Sigmoid colon (tissue), 7 donors: Measurements from ENCODE around the gene MED29. TPM values are rescaled to one million over a fixed set of nuclear protein-coding genes. Genes with fewer than 3 reads are reported as not detected.

Experiments used
- DNase-seq: peaks from one replicate; pipeline ENCODE4 v3.0.0-alpha.2; 2019
- H3K27ac ChIP-seq, 4 donors: fragments of 200-600 bp; sonication (generic); one replicate each; pipeline ENCODE4 v1.5.1; 2016 to 2019; ENCODE audit warnings: mild to moderate bottlenecking in 1 of 4
- H3K27me3 ChIP-seq, 3 donors: fragments of 200-600 bp; sonication (generic); one replicate each; pipeline ENCODE4 v1.5.1; 2019; ENCODE audit warnings: mild to moderate bottlenecking in 1 of 3
- H3K36me3 ChIP-seq, 4 donors: fragments of 200-600 bp; sonication (generic); one replicate each; pipeline ENCODE4 v1.5.1; 2016 to 2019
- H3K4me1 ChIP-seq, 4 donors: fragments of 200-600 bp; sonication (generic); one replicate each; pipeline ENCODE4 v1.5.1; 2017 to 2019
- H3K4me3 ChIP-seq, 4 donors: fragments of 200-600 bp; sonication (generic); one replicate each; pipeline ENCODE4 v1.5.1; 2017 to 2019; ENCODE audit warnings: mild to moderate bottlenecking in 2 of 4, moderate library complexity in 1 of 4
- H3K9me3 ChIP-seq, 4 donors: fragments of 200-600 bp in 3 of 4; sonication (generic) in 3 of 4; one replicate each; pipeline versions ENCODE4 v1.5.1 to v1.6.1; 2013 to 2019
- EP300 ChIP-seq, 4 donors: sonication (generic); formaldehyde crosslinking; IDR thresholded peaks; one replicate each; pipeline ENCODE4 v1.6.1; 2017; ENCODE audit warnings: antibody characterized with exemption in 4 of 4
- POLR2A ChIP-seq, 2 donors: fragments of 450-650 bp; IDR thresholded peaks; one replicate each; pipeline ENCODE4 v1.6.1; 2016; ENCODE audit warnings: antibody characterized with exemption in 2 of 2, mild to moderate bottlenecking in 2 of 2, moderate library complexity in 2 of 2
- POLR2AphosphoS5 ChIP-seq, 4 donors: sonication (generic); formaldehyde crosslinking; IDR thresholded peaks; one replicate each; pipeline ENCODE4 v1.6.1; 2017; ENCODE audit warnings: antibody characterized with exemption in 4 of 4
- WGBS, 2 donors: extraction: QIAGEN DNeasy Blood & Tissue Kit; methylation state at CpG; one replicate each; pipeline ENCODE4 v1.1.7; 2013; 5-methylcytosine and 5-hydroxymethylcytosine counted together
- intact Hi-C: fragments of 100-400 bp; cut with DNase I; formaldehyde crosslinking; loops from one replicate; pipeline ENCODE4 v1.15.1; 2023
- polyA plus RNA-seq, 3 donors: library from polyadenylated mRNA; stranded (reverse); fragments of 200-250 nt; gene quantifications; one replicate each; pipeline ENCODE4 v1.2.3, GENCODE V29; 2013
- total RNA-seq, 4 donors: library from RNA; depleted of rRNA; stranded (reverse); fragments of >200 nt; gene quantifications; one replicate each; pipeline ENCODE4 v1.1.0, GENCODE V29; 2016
- TF ChIP-seq, protein P1 (sequence below), 4 experiments: fragments of 450-650 bp in 3 of 4; fragments of 200-600 bp in 1 of 4; IDR thresholded peaks; one replicate each; pipeline ENCODE4 v1.5.1; 2016 to 2019; ENCODE audit warnings: antibody characterized with exemption in 4 of 4, mild to moderate bottlenecking in 3 of 4, moderate library complexity in 2 of 4
- donor health status: healthy with polysubstance abuse.
- donor health status: Bipolar disorder and iron deficiency.
- donor health status: healthy.

MED29 gene
- total and polyA plus RNA-seq, 7 donors = 22.8 to 44.6 (median 31.0) TPM

DNA sequence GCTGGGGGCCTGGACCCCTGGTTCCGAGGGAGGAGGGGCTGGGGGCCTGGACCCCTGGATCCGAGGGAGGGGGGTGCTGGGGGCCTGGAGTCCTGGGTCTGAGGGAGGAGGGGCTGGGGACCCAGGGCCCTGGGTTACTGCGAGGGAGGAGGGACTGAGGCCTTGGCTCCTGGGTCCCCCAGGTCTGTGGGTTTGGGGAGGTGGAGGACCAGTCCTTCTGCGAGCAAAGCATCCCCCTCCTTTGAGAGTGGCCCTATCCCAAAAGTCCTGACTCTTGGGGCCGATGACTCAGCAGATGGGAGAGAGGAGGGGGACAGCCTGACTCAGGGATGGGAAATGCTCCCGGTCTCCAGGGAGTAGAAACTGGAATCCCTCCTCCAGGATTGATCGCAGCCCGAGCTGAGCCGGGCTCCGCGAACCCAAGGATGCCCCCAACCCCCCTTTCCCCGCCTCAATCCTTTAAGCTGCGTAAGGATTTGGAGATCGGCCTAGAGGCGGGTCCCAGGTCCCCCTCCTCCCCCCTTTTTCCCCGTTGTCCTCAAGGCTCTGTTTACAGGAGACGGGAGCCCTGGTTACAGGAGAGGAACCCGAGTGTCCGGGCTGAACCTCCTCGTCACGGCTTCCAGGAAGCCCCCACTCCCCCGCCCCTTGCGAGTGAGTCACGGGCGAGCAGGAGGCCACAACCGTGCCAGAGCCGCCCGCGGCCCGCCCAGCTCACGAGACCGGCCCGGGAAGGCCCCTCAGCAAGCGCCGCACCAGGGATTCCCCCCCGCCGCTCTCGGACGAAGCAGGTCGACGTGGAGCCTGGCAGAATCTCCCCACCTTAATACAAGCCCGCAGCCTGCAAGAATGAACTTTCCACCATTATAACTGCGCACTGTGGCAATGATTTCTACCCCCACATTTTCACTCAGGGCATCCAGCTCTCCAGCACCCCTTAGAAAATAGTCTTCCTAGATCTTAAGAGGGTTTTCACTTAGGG is 12.4 kb downstream of the MED29 start:
- Histone ChIP-seq H3K27ac (peak overlapping the region; percentile 100), H3K27me3 (no peaks in the 10 kb centered on the region), H3K4me3 (peak overlapping the region; percentile 50 to 61 (median 59)), H3K9me3 (no peaks in the 10 kb centered on the region), H3K4me1 (peaks cover 0 to 57% (median 47%) of the 10 kb centered on the region in 4 donors), H3K36me3 (peaks cover 11 to 18% (median 15%) of the 10 kb centered on the region in 4 donors)
- peak; percentile 89 to 98 (median 93) for TF ChIP-seq POLR2AphosphoS5 (IDR thresholded peaks at IDR 0.05)
- peak; percentile 63 to 71 for TF ChIP-seq POLR2A (IDR thresholded peaks at IDR 0.05)
- peak; percentile 92 to 99 (median 96) for TF ChIP-seq EP300 (IDR thresholded peaks at IDR 0.05)
- TF ChIP-seq, protein P1, sequence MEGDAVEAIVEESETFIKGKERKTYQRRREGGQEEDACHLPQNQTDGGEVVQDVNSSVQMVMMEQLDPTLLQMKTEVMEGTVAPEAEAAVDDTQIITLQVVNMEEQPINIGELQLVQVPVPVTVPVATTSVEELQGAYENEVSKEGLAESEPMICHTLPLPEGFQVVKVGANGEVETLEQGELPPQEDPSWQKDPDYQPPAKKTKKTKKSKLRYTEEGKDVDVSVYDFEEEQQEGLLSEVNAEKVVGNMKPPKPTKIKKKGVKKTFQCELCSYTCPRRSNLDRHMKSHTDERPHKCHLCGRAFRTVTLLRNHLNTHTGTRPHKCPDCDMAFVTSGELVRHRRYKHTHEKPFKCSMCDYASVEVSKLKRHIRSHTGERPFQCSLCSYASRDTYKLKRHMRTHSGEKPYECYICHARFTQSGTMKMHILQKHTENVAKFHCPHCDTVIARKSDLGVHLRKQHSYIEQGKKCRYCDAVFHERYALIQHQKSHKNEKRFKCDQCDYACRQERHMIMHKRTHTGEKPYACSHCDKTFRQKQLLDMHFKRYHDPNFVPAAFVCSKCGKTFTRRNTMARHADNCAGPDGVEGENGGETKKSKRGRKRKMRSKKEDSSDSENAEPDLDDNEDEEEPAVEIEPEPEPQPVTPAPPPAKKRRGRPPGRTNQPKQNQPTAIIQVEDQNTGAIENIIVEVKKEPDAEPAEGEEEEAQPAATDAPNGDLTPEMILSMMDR (IDR thresholded peaks at IDR 0.05) = no peak
- intact Hi-C loops = loop anchor here (1.0 to 10.0 kb wide), 3 partner anchors 9 to 1311 kb away; partner anchors contain the start of genes COQ8B, ITPKC and PLEKHG2
- WGBS, 2 donors = 2 to 3% methylated on average over 43 of the region's 43 CpGs
- DNase-seq = peak; percentile 100

DNA sequence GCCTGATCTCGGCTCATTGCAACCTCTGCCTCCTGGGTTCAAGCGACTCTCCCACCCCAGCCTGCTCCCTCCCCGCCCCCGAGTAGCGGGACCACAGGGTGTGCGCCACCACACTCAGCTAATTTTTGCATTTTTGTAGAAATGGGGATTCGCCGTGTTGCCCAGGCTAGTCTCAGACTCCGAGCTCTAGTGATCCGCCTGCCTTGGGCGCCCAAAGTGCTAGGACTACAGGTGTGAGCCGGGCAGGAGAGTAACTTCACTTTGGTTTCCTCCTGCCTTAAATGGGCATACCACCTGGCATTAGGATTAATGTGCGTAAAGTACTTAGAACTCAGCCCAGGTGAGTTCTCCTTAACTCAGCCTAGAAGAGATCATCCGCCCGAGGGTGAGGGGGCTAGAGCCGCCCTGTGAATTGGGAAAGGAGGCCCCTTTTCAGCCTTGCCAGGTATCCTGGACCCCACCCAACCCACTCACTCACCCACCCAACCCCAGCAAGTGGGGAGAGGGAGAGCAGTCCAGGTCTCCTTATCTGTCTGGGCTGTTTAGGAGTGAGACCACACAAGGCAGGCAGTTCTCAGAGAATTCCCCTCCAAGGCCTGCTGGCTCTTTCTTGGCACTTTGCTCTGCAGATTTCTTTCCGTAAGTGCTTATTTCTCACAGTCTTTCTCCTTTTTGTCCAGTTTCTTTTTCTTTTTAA is 14.2 kb downstream of the MED29 start:
- peak overlapping the region; percentile 100 for H3K27ac ChIP-seq
- no peak for DNase-seq
- no peaks in the 10 kb centered on the region for H3K9me3 ChIP-seq
- H3K4me3 ChIP-seq = peak overlapping the region; percentile 76 to 99 (median 90)
- intact Hi-C loops = loop anchor here (10.0 kb wide), 2 partner anchors 751 to 1309 kb away; partner anchors contain the start of genes COQ8B and ITPKC
- TF ChIP-seq POLR2A (IDR thresholded peaks at IDR 0.05) = no peak
- TF ChIP-seq, protein P1 (IDR thresholded peaks at IDR 0.05) = no peak
- no peak for TF ChIP-seq EP300 (IDR thresholded peaks at IDR 0.05)
- no peak for TF ChIP-seq POLR2AphosphoS5 (IDR thresholded peaks at IDR 0.05)
- no peaks in the 10 kb centered on the region for H3K27me3 ChIP-seq
- H3K36me3 ChIP-seq = peaks cover 12 to 22% (median 17%) of the 10 kb centered on the region in 4 donors
- peaks cover 0 to 58% (median 46%) of the 10 kb centered on the region in 4 donors for H3K4me1 ChIP-seq
- WGBS, 2 donors = 83 to 93% methylated on average over 17 of the region's 17 CpGs

DNA sequence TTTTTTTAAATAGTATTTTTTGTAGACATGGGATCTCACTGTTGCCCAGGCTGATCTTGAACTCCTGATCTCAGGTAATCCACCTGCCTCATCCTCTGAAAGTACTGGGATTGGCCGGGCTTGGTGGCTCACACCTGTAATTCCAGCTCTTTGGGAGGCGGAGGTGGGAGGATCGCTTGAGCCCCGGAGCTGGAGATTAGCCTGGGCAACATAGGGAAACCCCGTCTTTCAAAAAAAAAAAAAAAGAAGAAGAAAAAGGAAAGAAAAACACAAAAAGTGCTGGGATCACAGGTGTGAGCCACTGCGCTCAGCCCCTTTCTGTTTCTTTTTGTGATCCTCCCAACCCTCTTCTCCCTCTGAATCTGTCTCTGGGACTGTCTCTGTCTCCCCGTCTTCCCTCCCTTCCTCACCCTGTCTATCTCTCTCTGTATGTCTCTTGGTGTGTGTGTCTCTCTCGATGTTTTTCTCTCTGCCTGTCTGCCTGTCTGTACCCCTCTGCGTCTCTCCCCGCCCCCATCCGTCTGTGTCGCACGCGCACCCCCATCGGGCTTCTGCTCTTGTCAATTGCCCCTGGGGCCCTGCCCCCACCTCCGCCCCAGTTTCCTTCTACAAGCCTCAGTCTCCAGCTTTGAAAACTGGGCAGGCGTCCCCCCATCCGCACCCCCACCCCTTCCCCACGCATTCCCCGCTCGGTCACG is 14.9 kb downstream of the MED29 start:
- Histone ChIP-seq H3K4me3 (peak overlapping the region; percentile 76 to 99 (median 90)), H3K27ac (peak overlapping the region; percentile 100), H3K27me3 (no peaks in the 10 kb centered on the region), H3K36me3 (peaks cover 12 to 22% (median 17%) of the 10 kb centered on the region in 4 donors), H3K9me3 (no peaks in the 10 kb centered on the region), H3K4me1 (peaks cover 0 to 59% (median 50%) of the 10 kb centered on the region in 4 donors)
- TF ChIP-seq, protein P1 (IDR thresholded peaks at IDR 0.05) = no peak
- TF ChIP-seq POLR2AphosphoS5 (IDR thresholded peaks at IDR 0.05) = peak in 1 of 4 donors; percentile 57
- DNase-seq = no peak
- WGBS, 2 donors = 11 to 14% methylated on average over 22 of the region's 22 CpGs
- intact Hi-C loops = loop anchor here (10.0 kb wide), 2 partner anchors 751 to 1309 kb away; partner anchors contain the start of genes COQ8B and ITPKC
